Mammary epithelial cell (primary cell): Measurements from ENCODE around the gene ARSK.

ENCODE experiments used
- CTCF ChIP-seq, 2 donors: IDR thresholded peaks in 1 of 2; conservative IDR thresholded peaks in 1 of 2; 2 replicates each; pipeline ENCODE4 v1.5.1; 2011 to 2012; ENCODE audit warnings: inconsistent platforms in 2 of 2, low read length in 2 of 2, mild to moderate bottlenecking in 2 of 2, control low read depth in 1 of 2, low read depth in 1 of 2; ENCODE audit not compliant: insufficient read depth in 1 of 2; ENCODE audit errors: extremely low read depth in 1 of 2
- EZH2 ChIP-seq: IDR thresholded peaks from 2 replicates; pipeline ENCODE4 v1.6.1; 2012; ENCODE audit warnings: low read length, inconsistent platforms, borderline replicate concordance

- TF ChIP-seq CTCF (conservative IDR thresholded peaks at IDR 0.05 in 1 of 2, IDR thresholded peaks at IDR 0.05 in 1 of 2; ENCODE audit: extremely low read depth in 1 of 2, insufficient read depth in 1 of 2, low read depth in 1 of 2, low read length in 2 of 2), result no peak
- no peak for TF ChIP-seq EZH2
These were observed 23.4 kb upstream of the ARSK start for GRCh38 chr5:95531491-95531890.
